Adrenal gland (tissue), 12 donors: Measurements from ENCODE around the gene STT3B. TPM values are rescaled to one million over a fixed set of nuclear protein-coding genes. Genes with fewer than 3 reads are reported as not detected.

ENCODE experiments used
- DNase-seq, 7 donors: peaks; one replicate each; pipeline ENCODE4 v3.0.0-alpha.2; 2019 to 2020
- H3K27ac ChIP-seq, 5 donors: fragments of 200-600 bp; sonication (generic) in 4 of 5; 1 replicate in 3 of 5; 2 replicates in 2 of 5; pipeline versions ENCODE4 v1.5.1 to v1.8.0; 2016 to 2020; ENCODE audit warnings: mild to moderate bottlenecking in 1 of 5
- H3K27me3 ChIP-seq: fragments of 200-600 bp; 2 replicates; pipeline ENCODE4 v1.8.0; 2021
- H3K36me3 ChIP-seq, 2 donors: fragments of 200-600 bp; replicated peaks in 1 of 2; 1 replicate in 1 of 2; 2 replicates in 1 of 2; pipeline versions ENCODE4 v1.5.1 to v1.8.0; 2018 to 2022
- H3K4me1 ChIP-seq, 2 donors: fragments of 200-600 bp; replicated peaks in 1 of 2; 1 replicate in 1 of 2; 2 replicates in 1 of 2; pipeline versions ENCODE4 v1.5.1 to v1.8.0; 2018 to 2021
- H3K4me3 ChIP-seq, 4 donors: fragments of 200-600 bp; sonication (generic) in 3 of 4; one replicate each; pipeline ENCODE4 v1.5.1; 2016 to 2018
- H3K9me3 ChIP-seq, 3 donors: fragments of 200-600 bp; sonication (generic) in 1 of 3; replicated peaks in 1 of 3; 1 replicate in 2 of 3; 2 replicates in 1 of 3; pipeline versions ENCODE4 v1.5.1 to v1.8.0; 2016 to 2021
- POLR2A ChIP-seq, 2 donors: fragments of 450-650 bp; IDR thresholded peaks; one replicate each; pipeline ENCODE4 v1.6.1; 2017; ENCODE audit warnings: antibody characterized with exemption in 2 of 2, mild to moderate bottlenecking in 2 of 2, moderate library complexity in 1 of 2
- WGBS, 4 donors: extraction: QIAGEN DNeasy Blood & Tissue Kit in 2 of 4; methylation state at CpG; one replicate each; pipeline versions ENCODE4 v1.1.5 to v1.1.7; 2013 to 2017; 5-methylcytosine and 5-hydroxymethylcytosine counted together
- intact Hi-C, 2 donors: fragments of 100-400 bp; cut with DNase I; formaldehyde crosslinking; loops; one replicate each; pipeline versions ENCODE4 v1.14.1 to v1.15.0; 2022 to 2023
- polyA plus RNA-seq, 3 donors: library from polyadenylated mRNA; stranded (reverse); fragments of 200-250 nt in 2 of 3; fragments of 350-450 nt in 1 of 3; fragmentation: Illumina TruSeq in 1 of 3; extraction: RNeasy Lipid Tissue Mini Kit (QIAGEN cat#74804) in 1 of 3; gene quantifications; one replicate each; pipeline ENCODE4 v1.2.3, GENCODE V29; 2013 to 2014
- total RNA-seq, 9 donors: library from RNA; depleted of rRNA in 4 of 9; stranded (reverse); fragments of >200 nt in 4 of 9; fragments of 120-200 nt in 1 of 9; fragmentation: NEBNext Ultra II Directional in 1 of 9; extraction: Animal tissue kit (Norgen Biotek cat#: 25700) in 1 of 9; gene quantifications; one replicate each; pipeline versions ENCODE4 v1.1.0 to v1.2.4, GENCODE V29; 2013 to 2023
- TF ChIP-seq, protein P1 (sequence below), 6 experiments: fragments of 450-650 bp in 4 of 6; fragments of 200-600 bp in 2 of 6; sonication (generic) in 1 of 6; IDR thresholded peaks; 1 replicate in 5 of 6; 2 replicates in 1 of 6; pipeline versions ENCODE4 v1.5.1 to v1.8.0; 2016 to 2021; ENCODE audit warnings: antibody characterized with exemption in 6 of 6, mild to moderate bottlenecking in 2 of 6, moderate library complexity in 1 of 6
- donor health status: healthy with polysubstance abuse.
- donor health status: Bipolar disorder and iron deficiency.
- donor health status: DM: yes; HTN: yes; CAD: no.
- donor health status: DM: no; HTN: no; CAD: no.
- donor health status: DM: no; HTN: no; CAD: no.
- donor health status: DM: yes; HTN: yes; CAD: no.

Gene STT3B
- total and polyA plus RNA-seq, 12 donors: 38.0 to 141 (median 104) TPM

- no peak for DNase-seq
- H3K27ac ChIP-seq: no peak overlapping the region
- no peaks in the 10 kb centered on the region for H3K36me3 ChIP-seq
- H3K4me1 ChIP-seq: no peaks in the 10 kb centered on the region
- intact Hi-C loops: no loop called here
- H3K27me3 ChIP-seq: no peaks in the 10 kb centered on the region
- H3K4me3 ChIP-seq: no peak overlapping the region
- no peak for TF ChIP-seq POLR2A (IDR thresholded peaks at IDR 0.05)
- TF ChIP-seq, protein P1, sequence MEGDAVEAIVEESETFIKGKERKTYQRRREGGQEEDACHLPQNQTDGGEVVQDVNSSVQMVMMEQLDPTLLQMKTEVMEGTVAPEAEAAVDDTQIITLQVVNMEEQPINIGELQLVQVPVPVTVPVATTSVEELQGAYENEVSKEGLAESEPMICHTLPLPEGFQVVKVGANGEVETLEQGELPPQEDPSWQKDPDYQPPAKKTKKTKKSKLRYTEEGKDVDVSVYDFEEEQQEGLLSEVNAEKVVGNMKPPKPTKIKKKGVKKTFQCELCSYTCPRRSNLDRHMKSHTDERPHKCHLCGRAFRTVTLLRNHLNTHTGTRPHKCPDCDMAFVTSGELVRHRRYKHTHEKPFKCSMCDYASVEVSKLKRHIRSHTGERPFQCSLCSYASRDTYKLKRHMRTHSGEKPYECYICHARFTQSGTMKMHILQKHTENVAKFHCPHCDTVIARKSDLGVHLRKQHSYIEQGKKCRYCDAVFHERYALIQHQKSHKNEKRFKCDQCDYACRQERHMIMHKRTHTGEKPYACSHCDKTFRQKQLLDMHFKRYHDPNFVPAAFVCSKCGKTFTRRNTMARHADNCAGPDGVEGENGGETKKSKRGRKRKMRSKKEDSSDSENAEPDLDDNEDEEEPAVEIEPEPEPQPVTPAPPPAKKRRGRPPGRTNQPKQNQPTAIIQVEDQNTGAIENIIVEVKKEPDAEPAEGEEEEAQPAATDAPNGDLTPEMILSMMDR (IDR thresholded peaks at IDR 0.05): no peak
- H3K9me3 ChIP-seq: no peaks in the 10 kb centered on the region
Observed at GRCh38 chr3:31493149-31493548, 39.6 kb upstream of the STT3B start.

GRCh38 chr3:31495971-31496665 is 36.6 kb upstream of the STT3B start:
- TF ChIP-seq, protein P1 (IDR thresholded peaks at IDR 0.05): no peak
- TF ChIP-seq POLR2A (IDR thresholded peaks at IDR 0.05): no peak
- 73 to 80% (median 76%) methylated on average over 9 of the region's 9 CpGs for WGBS, 4 donors
- Histone ChIP-seq H3K36me3 (no peaks in the 10 kb centered on the region), H3K4me1 (no peaks in the 10 kb centered on the region), H3K9me3 (no peaks in the 10 kb centered on the region), H3K27me3 (peaks cover 5% of the 10 kb centered on the region), H3K27ac (no peak overlapping the region), H3K4me3 (no peak overlapping the region)
- DNase-seq: no peak
- intact Hi-C loops: no loop called here

DNA sequence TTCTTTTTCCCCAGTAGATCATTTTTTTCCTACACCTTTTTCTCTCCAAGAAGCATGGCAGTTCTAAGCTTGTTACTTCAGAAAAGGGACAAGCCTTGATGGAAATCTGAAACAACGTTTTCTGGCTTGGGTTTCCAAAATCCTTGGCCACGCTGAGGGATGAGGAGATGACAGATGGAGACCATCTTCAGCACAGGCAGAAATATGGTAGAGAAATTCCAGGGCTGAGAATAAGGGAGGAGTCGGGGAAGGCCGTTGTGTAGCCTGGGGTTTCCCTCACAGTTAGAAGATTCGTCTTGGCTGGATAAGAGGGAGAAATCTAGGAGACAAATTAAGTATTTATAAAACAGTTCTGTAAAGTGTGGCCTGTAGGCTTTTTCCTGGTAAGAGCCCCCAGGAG is 33.9 kb upstream of the STT3B start:
- intact Hi-C loops: no loop called here
- no peaks in the 10 kb centered on the region for H3K36me3 ChIP-seq
- TF ChIP-seq, protein P1 (IDR thresholded peaks at IDR 0.05): no peak
- TF ChIP-seq POLR2A (IDR thresholded peaks at IDR 0.05): no peak
- no peak overlapping the region for H3K27ac ChIP-seq
- H3K4me3 ChIP-seq: no peak overlapping the region
- H3K27me3 ChIP-seq: peaks cover 5% of the 10 kb centered on the region
- no peak for DNase-seq
- no peaks in the 10 kb centered on the region for H3K4me1 ChIP-seq
- no peaks in the 10 kb centered on the region for H3K9me3 ChIP-seq
- WGBS, 4 donors: 77 to 80% (median 77%) methylated on average over 5 of the region's 5 CpGs

DNA sequence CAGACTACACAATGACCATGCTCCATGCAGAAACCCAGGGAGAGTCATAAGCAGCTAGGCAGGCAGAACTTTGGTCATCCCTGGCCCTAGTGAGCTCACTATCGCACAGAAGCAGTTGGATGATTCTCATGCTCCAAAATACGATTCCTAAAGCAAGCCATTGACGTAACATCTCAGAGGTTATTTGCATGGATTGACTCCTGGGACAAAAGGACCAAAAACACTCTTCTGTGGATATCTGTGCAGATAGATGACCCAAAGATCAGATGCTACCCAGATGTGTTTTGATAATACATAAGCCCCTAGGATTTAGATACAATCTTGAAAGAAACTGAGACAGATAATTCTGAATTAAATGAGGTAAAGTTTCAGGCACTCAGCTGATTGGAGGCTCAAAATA is 33.4 kb upstream of the STT3B start:
- Histone ChIP-seq H3K36me3 (no peaks in the 10 kb centered on the region), H3K9me3 (no peaks in the 10 kb centered on the region), H3K4me3 (no peak overlapping the region), H3K27me3 (peaks cover 5% of the 10 kb centered on the region), H3K27ac (no peak overlapping the region), H3K4me1 (no peaks in the 10 kb centered on the region)
- WGBS, 4 donors: 72 to 96% (median 90%) methylated on average over 3 of the region's 3 CpGs
- no peak for DNase-seq
- TF ChIP-seq, protein P1 (IDR thresholded peaks at IDR 0.05): no peak
- no peak for TF ChIP-seq POLR2A (IDR thresholded peaks at IDR 0.05)
- intact Hi-C loops: no loop called here
